ENCODE results near the gene PWWP2B.

DNA sequence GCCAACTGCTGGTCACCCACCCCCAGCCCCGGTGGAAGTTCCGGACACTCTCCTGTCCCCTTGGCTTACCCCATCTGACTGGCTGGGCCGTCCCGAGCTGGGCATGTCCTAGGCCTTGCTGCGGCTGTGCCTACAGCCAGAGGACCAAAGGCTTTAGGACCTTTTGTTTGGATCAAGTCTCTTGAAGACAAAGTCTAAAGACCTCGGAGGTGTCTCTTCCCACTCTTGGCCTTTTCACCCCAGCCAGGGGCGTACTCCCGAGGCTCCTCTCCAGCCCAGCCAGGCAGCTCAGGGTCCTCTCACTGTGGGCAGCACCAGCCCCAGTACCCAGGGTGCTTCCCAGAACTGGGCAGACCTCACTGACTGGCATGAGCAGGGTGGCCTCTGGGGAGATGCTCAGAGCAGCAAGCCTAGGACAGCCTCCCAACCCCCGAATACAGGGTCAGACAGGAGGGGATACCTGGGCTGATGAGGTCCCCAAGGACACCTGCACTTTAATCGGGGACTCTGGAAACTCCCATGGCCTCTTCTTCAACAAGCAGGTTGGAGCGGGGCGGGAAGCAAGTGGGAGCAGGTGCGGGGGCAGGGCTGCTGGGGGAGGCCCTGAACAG is 2.7 kb upstream of the PWWP2B start:
- TF ChIP-seq, protein P1, sequence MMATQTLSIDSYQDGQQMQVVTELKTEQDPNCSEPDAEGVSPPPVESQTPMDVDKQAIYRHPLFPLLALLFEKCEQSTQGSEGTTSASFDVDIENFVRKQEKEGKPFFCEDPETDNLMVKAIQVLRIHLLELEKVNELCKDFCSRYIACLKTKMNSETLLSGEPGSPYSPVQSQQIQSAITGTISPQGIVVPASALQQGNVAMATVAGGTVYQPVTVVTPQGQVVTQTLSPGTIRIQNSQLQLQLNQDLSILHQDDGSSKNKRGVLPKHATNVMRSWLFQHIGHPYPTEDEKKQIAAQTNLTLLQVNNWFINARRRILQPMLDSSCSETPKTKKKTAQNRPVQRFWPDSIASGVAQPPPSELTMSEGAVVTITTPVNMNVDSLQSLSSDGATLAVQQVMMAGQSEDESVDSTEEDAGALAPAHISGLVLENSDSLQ (IDR thresholded peaks at IDR 0.05): no peak
- no peak for TF ChIP-seq SP1 (IDR thresholded peaks at IDR 0.05)
- no peak for TF ChIP-seq CTBP1 (IDR thresholded peaks at IDR 0.05; ENCODE audit: borderline replicate concordance)
- TF ChIP-seq FOXM1 (IDR thresholded peaks at IDR 0.05; ENCODE audit: borderline replicate concordance): no peak
- TF ChIP-seq NFRKB (IDR thresholded peaks at IDR 0.05): no peak

Data from HEK293T (cell line).